Activated gamma-delta T cell treated with Interleukin-2 at 50 U/mL for 16 hours (primary cell): Measurements from ENCODE around the gene SLC2A11.

Source experiments
- DNase-seq: peaks from one replicate; pipeline ENCODE4 v3.0.0-alpha.2; 2020

SLC2A11 gene, protein sequence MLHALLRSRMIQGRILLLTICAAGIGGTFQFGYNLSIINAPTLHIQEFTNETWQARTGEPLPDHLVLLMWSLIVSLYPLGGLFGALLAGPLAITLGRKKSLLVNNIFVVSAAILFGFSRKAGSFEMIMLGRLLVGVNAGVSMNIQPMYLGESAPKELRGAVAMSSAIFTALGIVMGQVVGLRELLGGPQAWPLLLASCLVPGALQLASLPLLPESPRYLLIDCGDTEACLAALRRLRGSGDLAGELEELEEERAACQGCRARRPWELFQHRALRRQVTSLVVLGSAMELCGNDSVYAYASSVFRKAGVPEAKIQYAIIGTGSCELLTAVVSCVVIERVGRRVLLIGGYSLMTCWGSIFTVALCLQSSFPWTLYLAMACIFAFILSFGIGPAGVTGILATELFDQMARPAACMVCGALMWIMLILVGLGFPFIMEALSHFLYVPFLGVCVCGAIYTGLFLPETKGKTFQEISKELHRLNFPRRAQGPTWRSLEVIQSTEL

GRCh38 chr22:23857606-23858483 is at the start of gene SLC2A11:
Gene SLC2A11, plus strand, starts transcription at chr22:23857875. Its CDS starts 125 bp downstream, at chr22:23858000.
- peak; percentile 92 for DNase-seq

- DNase-seq = no peak
Observed at GRCh38 chr22:23812378-23812777, 45.3 kb upstream of the SLC2A11 start.

- no peak for DNase-seq
Observed at GRCh38 chr22:23815541-23816155, 42.0 kb upstream of the SLC2A11 start.

DNA sequence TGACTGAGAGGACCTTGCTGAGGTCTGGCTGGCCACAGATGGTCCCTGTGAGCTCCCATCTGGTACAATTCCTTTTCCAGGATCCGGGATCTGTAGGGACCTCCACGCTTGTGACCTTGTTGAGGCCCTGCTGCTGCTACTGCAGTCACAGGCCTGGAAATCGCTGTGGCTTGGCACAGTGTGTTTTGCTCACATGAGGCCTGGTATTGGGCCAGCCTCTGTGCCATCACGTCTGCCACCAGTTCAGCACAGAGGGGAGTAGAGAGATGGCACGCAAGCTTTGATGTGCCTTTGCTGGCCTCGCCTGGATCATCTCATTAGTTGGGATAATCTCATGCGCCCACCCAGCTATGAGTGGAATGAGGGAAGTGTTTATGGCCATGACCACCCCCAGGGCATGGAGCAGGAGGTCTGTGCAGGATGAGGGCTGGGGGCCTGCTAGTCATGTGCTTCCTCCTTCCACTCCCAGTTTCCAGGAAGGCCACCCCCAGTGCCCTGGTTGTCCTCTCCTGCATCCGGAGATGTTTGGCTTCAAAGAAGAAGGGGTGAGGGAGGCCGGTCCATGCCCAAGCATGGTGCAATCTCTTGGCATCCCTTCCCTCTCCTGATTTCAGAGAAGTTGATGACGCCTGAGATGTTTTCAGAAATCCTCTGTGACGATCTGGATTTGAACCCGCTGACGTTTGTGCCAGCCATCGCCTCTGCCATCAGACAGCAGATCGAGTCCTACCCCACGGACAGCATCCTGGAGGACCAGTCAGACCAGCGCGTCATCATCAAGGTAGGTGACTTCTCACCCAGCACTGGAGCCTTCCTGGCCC is 41.3 kb upstream of the SLC2A11 start:
- no peak for DNase-seq

- no peak for DNase-seq
Observed at GRCh38 chr22:23817146-23817545, 40.5 kb upstream of the SLC2A11 start.

GRCh38 chr22:23818541-23818940 is 39.1 kb upstream of the SLC2A11 start:
- DNase-seq = no peak

- no peak for DNase-seq
Observed at GRCh38 chr22:23820748-23821211, 36.9 kb upstream of the SLC2A11 start.

DNA sequence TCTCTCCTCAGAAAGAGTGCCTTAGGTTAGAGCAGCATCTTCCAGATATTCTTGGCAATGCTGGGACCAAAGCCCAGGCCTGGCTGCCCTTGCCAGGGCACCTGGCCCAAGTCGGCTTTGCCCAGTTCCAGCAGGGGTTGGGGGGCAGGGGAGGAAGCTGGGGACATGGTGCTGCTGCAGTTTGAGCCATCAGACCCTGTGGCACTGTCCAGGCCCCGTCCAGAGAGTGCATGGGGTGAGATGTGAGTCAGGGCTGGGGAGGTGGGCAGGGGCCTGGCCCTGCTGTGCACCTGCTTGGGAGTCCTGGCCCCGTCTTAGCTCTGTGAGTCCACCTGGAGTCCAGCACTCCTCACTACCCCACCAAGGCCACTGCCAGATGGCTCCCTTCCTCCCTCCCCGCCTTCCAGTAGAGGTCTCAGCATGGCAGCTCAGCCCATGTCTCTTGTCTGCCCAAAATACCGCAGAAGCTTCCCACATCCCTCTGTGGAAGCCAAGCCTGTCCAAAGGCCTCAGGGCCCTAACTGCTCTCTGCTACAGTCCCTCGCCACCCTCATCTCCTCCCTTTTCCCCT is 35.5 kb upstream of the SLC2A11 start:
- DNase-seq = no peak

- DNase-seq = no peak
Observed at GRCh38 chr22:23823331-23823791, 34.3 kb upstream of the SLC2A11 start.

DNA sequence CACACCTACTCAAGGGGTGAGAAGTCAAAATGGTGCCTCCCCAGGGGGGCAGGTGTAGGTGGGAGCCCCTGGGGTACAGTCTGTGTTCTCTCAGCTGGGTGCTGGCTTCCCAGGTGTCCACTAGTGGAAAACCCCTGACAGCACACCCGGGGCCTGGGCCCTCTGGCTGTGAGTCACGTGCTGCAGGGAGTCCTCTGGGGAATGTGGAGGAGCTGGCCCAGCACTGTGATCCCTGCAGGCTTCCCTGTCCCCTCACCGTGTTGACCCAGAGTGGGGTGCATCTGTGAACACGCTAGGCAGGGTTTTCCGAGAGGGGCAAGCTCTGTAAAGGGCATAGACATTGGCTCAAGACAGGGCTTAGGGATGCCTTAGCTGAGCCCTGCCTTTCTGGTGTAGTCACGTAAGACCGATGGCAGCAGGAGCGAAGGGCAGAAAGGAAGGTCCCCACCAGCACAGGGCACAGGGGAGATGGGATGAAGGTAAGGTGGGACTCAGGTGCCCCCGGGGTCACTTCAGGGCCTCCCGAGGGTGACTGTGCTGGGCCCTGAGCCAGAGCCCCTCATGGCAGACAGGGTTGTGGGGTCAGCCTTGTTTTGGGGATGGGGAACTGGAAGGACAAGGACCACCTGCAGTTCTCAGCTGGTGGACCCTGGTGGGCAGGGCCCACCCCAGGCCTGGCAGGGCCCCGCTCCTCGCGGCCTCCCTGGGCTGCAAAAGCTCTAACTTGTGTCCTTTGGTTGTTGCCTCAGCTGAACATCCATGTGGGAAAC is 33.0 kb upstream of the SLC2A11 start:
- DNase-seq = no peak

- no peak for DNase-seq
Observed at GRCh38 chr22:23825246-23825905, 32.3 kb upstream of the SLC2A11 start.

DNA sequence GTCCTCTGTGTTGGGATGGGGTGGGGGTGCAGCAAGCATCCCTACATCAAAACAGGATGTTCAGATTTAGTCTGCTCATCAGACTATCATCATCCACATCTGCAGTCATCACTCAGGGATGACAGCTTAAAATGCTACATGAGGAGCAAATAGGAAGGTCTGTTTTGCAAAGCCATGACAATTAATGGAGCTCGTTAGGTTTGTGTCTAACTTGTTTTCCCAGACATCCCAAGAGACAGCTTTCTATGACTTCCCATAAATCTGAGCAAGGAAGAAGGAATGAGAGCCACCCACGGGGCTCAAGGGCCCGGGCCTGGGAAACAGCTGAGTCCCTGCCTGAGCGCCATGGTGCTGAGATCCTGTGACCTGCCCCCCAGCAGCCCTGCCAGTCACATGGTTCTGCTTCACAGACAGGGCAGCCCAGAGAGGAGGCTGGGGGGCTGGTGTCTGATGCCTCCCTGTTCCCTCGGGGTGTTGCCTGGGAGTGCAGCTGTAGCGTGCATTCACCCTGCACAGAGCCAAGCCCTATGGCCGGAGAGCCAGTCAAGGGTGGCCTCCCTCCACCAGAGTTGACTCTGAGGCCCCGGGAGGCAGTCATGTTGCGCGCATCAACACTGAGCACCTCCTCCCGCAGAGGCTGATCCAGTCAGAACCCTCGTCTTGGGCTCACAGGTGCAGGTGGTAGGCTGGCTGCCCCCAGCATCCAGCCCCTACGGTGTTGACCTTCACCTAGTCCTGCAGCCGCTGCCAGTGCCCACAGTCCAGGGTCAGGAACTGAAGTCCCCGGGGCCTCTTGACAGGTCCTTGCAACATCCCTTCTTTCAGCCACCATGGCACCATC is 30.9 kb upstream of the SLC2A11 start:
- DNase-seq = no peak

DNA sequence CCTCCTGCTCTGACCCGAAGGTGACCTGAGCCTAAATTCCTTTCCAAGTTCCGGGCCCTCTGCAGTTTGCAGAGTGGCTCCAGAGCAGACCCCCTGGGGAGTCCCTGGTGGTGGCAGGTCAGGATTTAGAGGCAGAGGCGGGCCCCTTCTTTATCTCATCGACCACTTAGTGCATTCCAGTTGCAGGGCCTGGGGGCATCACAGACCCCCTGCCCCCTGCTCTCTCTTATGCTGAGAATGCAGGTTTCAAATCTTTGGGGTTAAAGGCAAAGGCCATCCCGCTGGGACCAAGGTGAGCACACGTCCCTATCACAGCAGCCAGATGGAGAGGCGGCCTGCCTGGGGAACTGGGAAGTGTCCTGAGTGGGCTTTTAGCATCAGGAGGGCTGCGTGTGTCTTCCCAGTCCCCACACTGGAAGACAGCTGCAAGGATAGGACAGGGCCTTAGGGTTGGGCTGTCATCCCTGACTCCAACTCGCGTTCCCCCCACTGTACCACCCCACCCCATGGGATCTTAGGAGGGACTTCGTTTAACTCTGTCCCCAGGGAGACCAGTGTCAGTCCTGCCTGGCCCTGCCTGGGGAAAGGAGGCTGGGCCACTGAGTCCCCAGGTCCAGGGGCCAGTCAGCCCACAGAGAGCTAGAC is 30.2 kb upstream of the SLC2A11 start:
- DNase-seq = no peak

DNA sequence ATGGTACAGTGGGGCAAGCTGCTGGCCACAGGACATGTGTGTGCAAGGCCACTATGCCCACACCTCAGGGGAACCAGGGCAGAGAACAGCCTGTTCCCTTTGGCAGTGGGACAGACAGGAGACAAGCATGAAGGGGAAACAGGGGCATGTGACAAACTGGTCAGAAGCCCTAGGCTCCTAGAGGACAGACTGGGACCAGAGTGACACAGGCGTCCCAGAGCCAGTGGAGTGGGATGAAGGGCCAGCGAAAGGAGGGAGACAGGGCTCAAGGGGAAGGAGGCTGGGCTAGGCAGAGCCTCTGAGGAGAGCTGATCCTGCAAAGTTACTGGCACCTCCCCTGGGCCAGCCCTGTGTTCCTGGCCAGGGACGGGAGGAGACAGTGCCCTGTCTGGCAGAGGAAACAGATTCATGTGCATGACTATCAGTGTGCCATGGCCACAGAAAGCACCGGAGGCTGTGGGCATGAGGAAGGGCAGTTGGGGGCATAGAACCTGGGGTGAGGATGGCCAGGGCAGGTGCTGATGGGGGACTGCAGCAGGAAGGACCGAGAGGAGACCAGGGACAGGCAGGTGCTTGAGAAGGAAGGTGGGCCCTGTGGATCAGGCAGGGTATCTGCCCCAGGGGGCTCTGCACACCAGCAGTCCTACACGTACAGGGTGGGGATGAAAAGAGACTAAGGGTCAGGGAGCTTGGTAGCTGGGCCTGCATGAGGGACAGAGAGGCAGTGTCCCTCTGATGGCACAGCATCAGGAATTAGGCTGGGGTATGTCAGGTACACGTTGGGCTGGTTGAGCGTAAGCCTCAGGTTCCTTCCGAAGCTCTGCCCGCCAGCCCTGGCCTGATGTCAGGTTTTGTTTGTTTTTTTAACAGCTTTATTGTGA is 28.6 kb upstream of the SLC2A11 start:
- no peak for DNase-seq

- no peak for DNase-seq
Observed at GRCh38 chr22:23829845-23830372, 27.8 kb upstream of the SLC2A11 start.

GRCh38 chr22:23831261-23831660 is 26.4 kb upstream of the SLC2A11 start:
- no peak for DNase-seq

DNA sequence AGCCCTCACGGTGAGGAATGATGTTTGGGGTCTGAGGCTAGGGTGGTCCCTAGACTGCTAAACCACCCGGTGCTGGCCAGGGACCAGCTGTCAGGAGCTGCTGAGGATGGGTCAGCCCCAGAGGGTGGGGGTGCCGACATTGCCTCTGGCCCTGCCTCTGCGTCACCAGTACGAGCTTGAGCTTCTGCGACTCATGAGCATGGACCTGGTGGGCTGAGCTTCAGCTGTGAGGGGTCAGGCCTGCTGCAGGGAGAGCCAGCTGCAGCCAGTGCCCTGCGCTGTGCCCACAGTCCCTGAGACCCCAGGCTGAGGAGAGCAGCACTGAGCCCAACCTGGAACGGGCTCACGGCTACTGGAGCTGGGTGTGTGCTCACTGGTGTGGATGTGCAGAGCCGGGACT is 25.9 kb upstream of the SLC2A11 start:
- DNase-seq = no peak
